Testis (tissue), 2 donors: ENCODE results near the gene EPHB1.
"Not testable (repeated sequence)": the region's sequence is repeated elsewhere in the genome, so short reads cannot be mapped to it uniquely, and the experiment has no call there.

Experiments used
- POLR2A ChIP-seq: fragments of 450-650 bp; IDR thresholded peaks from one replicate; pipeline ENCODE4 v1.6.1; 2017; ENCODE audit warnings: antibody characterized with exemption, mild to moderate bottlenecking, moderate library complexity
- TF ChIP-seq, protein P1 (sequence below), 3 experiments: fragments of 450-650 bp in 2 of 3; fragments of 200-600 bp in 1 of 3; sonication (generic) in 1 of 3; IDR thresholded peaks; one replicate each; pipeline ENCODE4 v1.5.1; 2016 to 2019; ENCODE audit warnings: antibody characterized with exemption in 3 of 3, mild to moderate bottlenecking in 2 of 3, moderate library complexity in 1 of 3

DNA sequence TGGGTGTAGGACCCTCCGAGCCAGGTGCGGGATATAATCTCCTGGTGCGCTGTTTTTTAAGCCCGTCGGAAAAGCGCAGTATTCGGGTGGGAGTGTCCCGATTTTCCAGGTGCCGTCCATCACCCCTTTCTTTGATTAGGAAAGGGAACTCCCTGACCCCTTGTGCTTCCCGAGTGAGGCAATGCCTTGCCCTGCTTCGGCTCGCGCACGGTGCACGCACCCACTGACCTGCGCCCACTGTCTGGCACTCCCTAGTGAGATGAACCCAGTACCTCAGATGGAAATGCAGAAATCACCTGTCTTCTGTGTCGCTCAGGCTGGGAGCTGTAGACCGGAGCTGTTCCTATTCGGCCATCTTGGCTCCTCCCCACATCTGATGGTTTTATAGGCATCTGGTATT lies 210.6 kb downstream of the EPHB1 start:
- TF ChIP-seq, protein P1, sequence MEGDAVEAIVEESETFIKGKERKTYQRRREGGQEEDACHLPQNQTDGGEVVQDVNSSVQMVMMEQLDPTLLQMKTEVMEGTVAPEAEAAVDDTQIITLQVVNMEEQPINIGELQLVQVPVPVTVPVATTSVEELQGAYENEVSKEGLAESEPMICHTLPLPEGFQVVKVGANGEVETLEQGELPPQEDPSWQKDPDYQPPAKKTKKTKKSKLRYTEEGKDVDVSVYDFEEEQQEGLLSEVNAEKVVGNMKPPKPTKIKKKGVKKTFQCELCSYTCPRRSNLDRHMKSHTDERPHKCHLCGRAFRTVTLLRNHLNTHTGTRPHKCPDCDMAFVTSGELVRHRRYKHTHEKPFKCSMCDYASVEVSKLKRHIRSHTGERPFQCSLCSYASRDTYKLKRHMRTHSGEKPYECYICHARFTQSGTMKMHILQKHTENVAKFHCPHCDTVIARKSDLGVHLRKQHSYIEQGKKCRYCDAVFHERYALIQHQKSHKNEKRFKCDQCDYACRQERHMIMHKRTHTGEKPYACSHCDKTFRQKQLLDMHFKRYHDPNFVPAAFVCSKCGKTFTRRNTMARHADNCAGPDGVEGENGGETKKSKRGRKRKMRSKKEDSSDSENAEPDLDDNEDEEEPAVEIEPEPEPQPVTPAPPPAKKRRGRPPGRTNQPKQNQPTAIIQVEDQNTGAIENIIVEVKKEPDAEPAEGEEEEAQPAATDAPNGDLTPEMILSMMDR (IDR thresholded peaks at IDR 0.05), result not testable (repeated sequence)
- TF ChIP-seq POLR2A, result not testable (repeated sequence)
